ENCODE results near the gene RNF144B.
"Not testable (repeated sequence)": the region's sequence is repeated elsewhere in the genome, so short reads cannot be mapped to it uniquely, and the experiment has no call there.

Gene RNF144B

GRCh38 chr6:18457065-18457737, 70.1 kb downstream of the RNF144B start:
- no peak for DNase-seq (ENCODE audit: low spot score)
- TF ChIP-seq CTCF (IDR thresholded peaks at IDR 0.05; ENCODE audit: extremely low read depth, missing control alignments) = no peak

GRCh38 chr6:18458086-18458485, 70.9 kb downstream of the RNF144B start:
- not testable (repeated sequence) for DNase-seq (ENCODE audit: low spot score)

- DNase-seq (ENCODE audit: low spot score) = no peak
- TF ChIP-seq CTCF (IDR thresholded peaks at IDR 0.05; ENCODE audit: extremely low read depth, missing control alignments) = no peak
These were observed 76.3 kb downstream of the RNF144B start for GRCh38 chr6:18463429-18463828.

- no peak for TF ChIP-seq CTCF (IDR thresholded peaks at IDR 0.05; ENCODE audit: extremely low read depth, missing control alignments)
- DNase-seq (ENCODE audit: low spot score) = no peak
These were observed 77.0 kb downstream of the RNF144B start for GRCh38 chr6:18464176-18464575.

GRCh38 chr6:18465410-18466154, 78.4 kb downstream of the RNF144B start:
- DNase-seq (ENCODE audit: low spot score) = no peak
- no peak for TF ChIP-seq CTCF (IDR thresholded peaks at IDR 0.05; ENCODE audit: extremely low read depth, missing control alignments)

- TF ChIP-seq CTCF (IDR thresholded peaks at IDR 0.05; ENCODE audit: extremely low read depth, missing control alignments) = no peak
- no peak for DNase-seq (ENCODE audit: low spot score)
These were observed 80.8 kb downstream of the RNF144B start for GRCh38 chr6:18467741-18468502.

- DNase-seq (ENCODE audit: low spot score) = no peak
- no peak for TF ChIP-seq CTCF (IDR thresholded peaks at IDR 0.05; ENCODE audit: extremely low read depth, missing control alignments)
These were observed 81.3 kb downstream of the RNF144B start for GRCh38 chr6:18468503-18468843.

All from GM20000 (cell line).